B cell (primary cell): ENCODE data around the gene CREM. TPM values are rescaled to one million over a fixed set of nuclear protein-coding genes. Genes with fewer than 3 reads are reported as not detected.

Experiments used
- ATAC-seq: fragments of 200-7000 bp; cut with Tn5 transposase; one replicate; pipeline ENCODE4 v1.10.0; 2021; ENCODE audit warnings: low read depth, mild to moderate bottlenecking, moderate number of reproducible peaks, moderate library complexity
- CTCF ChIA-PET: fragments of 350-600 bp; sonication (Branson Sonifier 250); formaldehyde crosslinking; loops from one replicate; lab custom pipeline; 2021; ENCODE audit warnings: antibody characterized with exemption, inconsistent platforms; lab: Charles Lee
- POLR2A ChIA-PET: fragments of 350-600 bp; sonication (Branson Sonifier 250); formaldehyde crosslinking; loops from one replicate; lab custom pipeline; 2021; ENCODE audit warnings: antibody characterized with exemption; lab: Charles Lee
- DNase-seq: peaks from one replicate; pipeline ENCODE4 v3.0.0; 2013
- H2AFZ ChIP-seq: 2 replicates; pipeline ENCODE4 v1.6.1; 2012; ENCODE audit warnings: mild to moderate bottlenecking, low read depth, low read length; ENCODE audit not compliant: insufficient read depth, poor library complexity, severe bottlenecking
- H3K27ac ChIP-seq, 2 donors: 1 replicate in 1 of 2; 2 replicates in 1 of 2; pipeline ENCODE4 v1.5.1; 2012 to 2013; ENCODE audit warnings: low read length in 2 of 2, mild to moderate bottlenecking in 2 of 2, moderate library complexity in 1 of 2
- H3K27me3 ChIP-seq, 4 experiments: fragments of 200-600 bp in 1 of 4; sonication (generic) in 1 of 4; replicated peaks in 1 of 4; 1 replicate in 2 of 4; 2 replicates in 2 of 4; pipeline versions ENCODE4 v1.6.1 to v1.7.0; 2013 to 2016; ENCODE audit warnings: low read length in 3 of 4, mild to moderate bottlenecking in 2 of 4, mixed read lengths in 1 of 4, moderate library complexity in 1 of 4; ENCODE audit not compliant: insufficient read depth in 4 of 4, control insufficient read depth in 3 of 4; ENCODE audit errors: control extremely low read depth in 1 of 4
- H3K36me3 ChIP-seq, 2 experiments: replicated peaks in 1 of 2; 1 replicate in 1 of 2; 2 replicates in 1 of 2; pipeline versions ENCODE4 v1.6.1 to v1.7.1; 2013; ENCODE audit warnings: low read length in 1 of 2; ENCODE audit not compliant: insufficient read depth in 2 of 2, control insufficient read depth in 1 of 2; ENCODE audit errors: control extremely low read depth in 1 of 2, extremely low read depth in 1 of 2
- H3K4me1 ChIP-seq, 2 donors: fragments of 200-600 bp in 1 of 2; sonication (generic) in 1 of 2; 1 replicate in 1 of 2; 2 replicates in 1 of 2; pipeline versions ENCODE4 v1.5.1 to v1.6.1; 2013 to 2017; ENCODE audit warnings: low read length in 2 of 2; ENCODE audit not compliant: control insufficient read depth in 2 of 2, insufficient read depth in 2 of 2
- H3K4me2 ChIP-seq: replicated peaks from 2 replicates; pipeline ENCODE3; 2012; ENCODE audit warnings: mild to moderate bottlenecking, low read depth, low read length; ENCODE audit not compliant: poor library complexity, severe bottlenecking
- H3K4me3 ChIP-seq, 5 experiments: fragments of 200-600 bp in 1 of 5; sonication (generic) in 1 of 5; 1 replicate in 3 of 5; 2 replicates in 2 of 5; pipeline versions ENCODE4 v1.5.1 to v1.7.0; 2011 to 2016; ENCODE audit warnings: low read length in 4 of 5, mild to moderate bottlenecking in 4 of 5, low read depth in 2 of 5, control low read depth in 1 of 5, moderate library complexity in 1 of 5; ENCODE audit not compliant: insufficient read depth in 1 of 5; ENCODE audit errors: control extremely low read depth in 1 of 5, extremely low read depth in 1 of 5
- H3K79me2 ChIP-seq: fragments of 200-600 bp; sonication (generic); one replicate; pipeline ENCODE4 v1.6.0; 2016; ENCODE audit warnings: low read length; ENCODE audit not compliant: control insufficient read depth, insufficient read depth
- H3K9ac ChIP-seq: fragments of 200-600 bp; sonication (generic); 2 replicates; pipeline ENCODE4 v1.6.1; 2017; ENCODE audit warnings: mild to moderate bottlenecking, low read length, moderate library complexity
- H3K9me3 ChIP-seq, 3 donors: one replicate each; pipeline versions ENCODE4 v1.6.1 to v1.7.1; 2013; ENCODE audit warnings: low read length in 2 of 3; ENCODE audit not compliant: control insufficient read depth in 2 of 3, insufficient read depth in 1 of 3; ENCODE audit errors: control extremely low read depth in 1 of 3
- H4K20me1 ChIP-seq: 2 replicates; pipeline ENCODE4 v1.6.0; 2012; ENCODE audit warnings: mild to moderate bottlenecking, low read length; ENCODE audit not compliant: insufficient read depth, control insufficient read depth, poor library complexity, severe bottlenecking
- H3K27ac Mint-ChIP-seq: one replicate; pipeline ENCODE4 v1.8.0; 2021; ENCODE audit warnings: mixed read lengths
- H3K27me3 Mint-ChIP-seq: one replicate; pipeline ENCODE4 v1.8.0; 2021; ENCODE audit warnings: mixed read lengths
- H3K4me1 Mint-ChIP-seq: one replicate; pipeline ENCODE4 v1.8.0; 2021; ENCODE audit warnings: mixed read lengths
- H3K4me3 Mint-ChIP-seq: one replicate; pipeline ENCODE4 v1.8.0; 2021; ENCODE audit warnings: mixed read lengths
- H3K9me3 Mint-ChIP-seq: one replicate; pipeline ENCODE4 v1.8.0; 2022; ENCODE audit warnings: mixed read lengths; ENCODE audit not compliant: insufficient read depth
- EZH2 ChIP-seq: IDR thresholded peaks from 2 replicates; pipeline ENCODE4 v1.6.1; 2012; ENCODE audit warnings: borderline replicate concordance, low read depth, mild to moderate bottlenecking, moderate library complexity, low read length; ENCODE audit not compliant: insufficient read depth, poor library complexity, severe bottlenecking
- WGBS: methylation state at CpG from one replicate; pipeline ENCODE4 v1.1.5; 2013; ENCODE audit warnings: missing lambda C conversion rate; ENCODE audit not compliant: insufficient coverage; 5-methylcytosine and 5-hydroxymethylcytosine counted together
- intact Hi-C: fragments of 100-400 bp; cut with micrococcal nuclease; formaldehyde crosslinking; loops from one replicate; pipeline ENCODE4 v1.10.0; 2022
- polyA plus RNA-seq: library from polyadenylated mRNA; depleted of rRNA; stranded (reverse); fragments of >200 nt; gene quantifications from 2 replicates; pipeline ENCODE4 v1.2.3, GENCODE V29; 2012
- total RNA-seq, 2 donors: library from RNA; stranded (reverse); fragments of 120-200 nt in 1 of 2; gene quantifications; 1 replicate in 1 of 2; 2 replicates in 1 of 2; pipeline versions ENCODE4 v1.2.3 to v1.2.4, GENCODE V29; 2013 to 2022
- TF ChIP-seq, protein P1 (sequence below): fragments of 200-600 bp; IDR thresholded peaks from one replicate; pipeline ENCODE4 v1.8.0; 2022; ENCODE audit warnings: antibody characterized with exemption, mild to moderate bottlenecking

The CREM gene
- total and polyA plus RNA-seq, 2 donors (not counting 1 experiment from before 2014, with no cell fraction given): 7.3 to 94.6 TPM

DNA sequence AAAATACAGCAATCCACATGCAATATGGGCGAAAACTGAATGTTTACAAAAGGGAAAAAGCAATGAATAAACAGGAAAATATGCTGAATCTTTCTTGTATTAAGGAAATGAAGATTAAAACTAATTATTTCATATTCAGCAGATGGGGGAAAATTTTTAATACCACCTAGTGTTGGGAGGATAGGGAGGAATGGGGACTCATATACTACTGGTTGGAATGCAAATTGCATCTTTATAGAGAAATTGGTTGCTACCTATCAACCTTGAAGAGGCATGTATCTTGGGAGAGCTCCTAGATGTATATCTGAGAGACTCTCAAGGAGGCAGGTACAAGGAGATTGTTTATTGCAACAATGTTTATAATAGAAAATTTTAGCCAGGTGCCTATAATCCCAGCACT, 101.4 kb downstream of the CREM start:
- Histone ChIP-seq H2AFZ (no peak overlapping the region), H3K4me1 (no peaks in the 10 kb centered on the region), H3K9ac (no peak overlapping the region), H3K27me3 (peaks cover 0 to under 1% (median 0%) of the 10 kb centered on the region in 4 experiments), H4K20me1 (no peaks in the 10 kb centered on the region), H3K4me2 (no peak overlapping the region), H3K36me3 (no peaks in the 10 kb centered on the region), H3K9me3 (no peaks in the 10 kb centered on the region), H3K79me2 (no peaks in the 10 kb centered on the region), H3K4me3 (no peak overlapping the region), H3K27ac (no peak overlapping the region)
- TF ChIP-seq EZH2: no peak
- TF ChIP-seq, protein P1, sequence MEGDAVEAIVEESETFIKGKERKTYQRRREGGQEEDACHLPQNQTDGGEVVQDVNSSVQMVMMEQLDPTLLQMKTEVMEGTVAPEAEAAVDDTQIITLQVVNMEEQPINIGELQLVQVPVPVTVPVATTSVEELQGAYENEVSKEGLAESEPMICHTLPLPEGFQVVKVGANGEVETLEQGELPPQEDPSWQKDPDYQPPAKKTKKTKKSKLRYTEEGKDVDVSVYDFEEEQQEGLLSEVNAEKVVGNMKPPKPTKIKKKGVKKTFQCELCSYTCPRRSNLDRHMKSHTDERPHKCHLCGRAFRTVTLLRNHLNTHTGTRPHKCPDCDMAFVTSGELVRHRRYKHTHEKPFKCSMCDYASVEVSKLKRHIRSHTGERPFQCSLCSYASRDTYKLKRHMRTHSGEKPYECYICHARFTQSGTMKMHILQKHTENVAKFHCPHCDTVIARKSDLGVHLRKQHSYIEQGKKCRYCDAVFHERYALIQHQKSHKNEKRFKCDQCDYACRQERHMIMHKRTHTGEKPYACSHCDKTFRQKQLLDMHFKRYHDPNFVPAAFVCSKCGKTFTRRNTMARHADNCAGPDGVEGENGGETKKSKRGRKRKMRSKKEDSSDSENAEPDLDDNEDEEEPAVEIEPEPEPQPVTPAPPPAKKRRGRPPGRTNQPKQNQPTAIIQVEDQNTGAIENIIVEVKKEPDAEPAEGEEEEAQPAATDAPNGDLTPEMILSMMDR: no peak
- H3K9me3 Mint-ChIP-seq: no peaks in the 10 kb centered on the region
- ChIA-PET POLR2A (no interaction called here), CTCF (no interaction called here)
- DNase-seq (no peak), ATAC-seq (no peak)
- no peak overlapping the region for H3K4me3 Mint-ChIP-seq
- intact Hi-C loops: no loop called here
- H3K27ac Mint-ChIP-seq: no peak overlapping the region
- no peaks in the 10 kb centered on the region for H3K4me1 Mint-ChIP-seq
- WGBS: no CpG with 5 or more reads among the region's 1 CpG
- H3K27me3 Mint-ChIP-seq: peaks cover 2% of the 10 kb centered on the region

DNA sequence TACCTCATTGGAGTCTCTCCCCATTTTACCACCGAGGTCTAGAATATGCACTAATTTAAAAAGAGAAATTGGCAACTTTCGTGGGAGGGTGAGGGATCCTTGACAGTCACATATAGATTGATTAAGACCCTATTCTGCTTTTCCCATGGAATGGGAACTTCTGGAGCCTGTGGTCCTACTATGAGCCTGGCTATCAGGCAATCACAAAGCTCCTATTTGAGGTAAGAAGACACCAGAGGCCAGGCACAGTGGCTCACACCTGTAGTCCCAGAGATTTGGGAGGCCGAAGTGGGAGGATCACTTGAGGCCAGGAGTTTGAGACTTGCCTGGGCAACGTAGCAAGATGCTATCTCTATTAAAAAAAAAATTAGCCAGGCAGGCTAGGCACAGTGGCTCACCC, 105.0 kb downstream of the CREM start:
- ChIA-PET POLR2A (no interaction called here), CTCF (no interaction called here)
- H3K4me1 Mint-ChIP-seq: no peaks in the 10 kb centered on the region
- no peaks in the 10 kb centered on the region for H3K4me1 ChIP-seq
- H3K79me2 ChIP-seq: no peaks in the 10 kb centered on the region
- no peak overlapping the region for H3K27ac ChIP-seq
- no peak for ATAC-seq
- WGBS: 100% methylated on average over 1 of the region's 4 CpGs
- no peak overlapping the region for H3K4me2 ChIP-seq
- no peak overlapping the region for H3K4me3 ChIP-seq
- TF ChIP-seq, protein P1: no peak
- TF ChIP-seq EZH2: no peak
- H3K9me3 Mint-ChIP-seq: no peaks in the 10 kb centered on the region
- H3K9me3 ChIP-seq: no peaks in the 10 kb centered on the region
- DNase-seq: no peak
- no peak overlapping the region for H3K27ac Mint-ChIP-seq
- H3K36me3 ChIP-seq: no peaks in the 10 kb centered on the region
- H3K27me3 Mint-ChIP-seq: no peaks in the 10 kb centered on the region
- H4K20me1 ChIP-seq: no peaks in the 10 kb centered on the region
- H2AFZ ChIP-seq: no peak overlapping the region
- no peak overlapping the region for H3K9ac ChIP-seq
- intact Hi-C loops: no loop called here
- no peak overlapping the region for H3K4me3 Mint-ChIP-seq
- no peaks in the 10 kb centered on the region for H3K27me3 ChIP-seq
